GM18867 (cell line): ENCODE data around the gene DYNC2H1.

Experiments used
- ATAC-seq: cut with Tn5 transposase; IDR thresholded peaks from one replicate; pipeline ENCODE4 v1.9.1; 2021; ENCODE audit warnings: mild to moderate bottlenecking, moderate library complexity; ENCODE audit not compliant: unreplicated experiment

The DYNC2H1 gene

DNA sequence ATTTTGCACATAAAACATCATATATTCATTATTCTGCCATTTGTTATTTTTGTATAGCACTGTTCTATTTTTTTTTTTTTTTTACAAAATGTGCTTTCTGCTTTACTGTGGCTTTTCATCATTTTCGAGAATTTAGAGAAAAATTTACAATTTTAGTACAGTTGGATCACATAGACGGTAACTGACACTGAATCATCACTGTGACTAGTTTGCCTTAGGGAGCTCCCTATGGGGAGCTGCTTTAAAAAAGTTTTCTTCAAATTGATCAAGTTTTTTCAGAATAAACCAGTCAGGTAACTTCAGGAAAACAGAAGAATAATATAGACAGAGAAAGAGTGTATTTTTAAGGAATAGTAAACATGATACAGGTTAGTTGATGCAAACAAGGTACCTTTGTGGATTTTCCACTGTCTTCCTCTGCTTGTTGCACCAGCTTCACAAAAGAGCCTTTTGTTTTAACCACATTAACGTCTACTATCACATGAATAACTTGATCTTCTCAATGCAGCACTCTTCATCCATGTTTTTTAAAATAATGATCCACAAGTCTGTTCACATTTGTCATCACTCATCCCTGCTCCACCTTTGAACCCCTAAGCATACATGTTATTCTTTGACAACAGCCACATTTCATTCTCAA, 327.0 kb downstream of the DYNC2H1 start:
- ATAC-seq = no peak

DNA sequence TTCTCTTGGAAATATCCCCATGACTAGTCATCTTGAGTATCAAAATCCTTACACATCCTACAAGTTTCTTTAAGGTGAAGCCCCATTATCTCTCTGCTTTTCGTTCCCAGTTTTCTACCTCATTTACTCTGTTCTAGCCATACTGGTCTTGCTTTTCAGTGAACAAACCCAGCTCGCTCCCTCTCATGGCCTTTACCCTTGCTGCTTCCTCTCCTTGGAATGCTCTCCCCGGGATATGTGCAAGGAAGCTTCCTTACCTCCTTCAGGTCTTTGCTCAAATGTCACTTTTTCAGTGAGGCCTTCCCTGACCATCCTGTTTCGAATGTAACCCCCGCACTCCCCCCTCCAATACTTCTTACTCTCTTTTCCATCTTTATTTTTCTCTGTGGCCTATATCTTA, 331.8 kb downstream of the DYNC2H1 start:
- ATAC-seq = no peak

DNA sequence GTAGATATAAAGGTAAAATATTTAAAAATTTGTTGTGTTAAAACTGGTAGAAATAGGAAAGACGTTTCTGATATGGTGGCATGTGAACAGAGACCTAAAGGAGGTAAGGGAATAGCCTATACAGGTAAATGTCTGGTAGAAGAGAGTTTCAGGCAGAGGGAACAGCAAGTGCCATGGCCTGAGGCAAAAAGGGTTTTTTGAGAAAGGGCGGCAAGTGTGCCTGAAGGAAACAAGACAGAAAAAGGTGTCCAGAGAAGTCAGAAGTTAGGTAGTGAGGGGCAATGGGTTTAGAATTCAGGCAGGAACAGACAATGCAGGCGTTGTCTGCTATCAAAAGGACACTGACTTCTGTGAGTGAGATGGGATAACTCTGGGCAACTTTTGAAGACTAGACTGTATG, 339.7 kb downstream of the DYNC2H1 start:
- ATAC-seq = no peak

- no peak for ATAC-seq
These were observed 341.0 kb downstream of the DYNC2H1 start for GRCh38 chr11:103450241-103450640.

DNA sequence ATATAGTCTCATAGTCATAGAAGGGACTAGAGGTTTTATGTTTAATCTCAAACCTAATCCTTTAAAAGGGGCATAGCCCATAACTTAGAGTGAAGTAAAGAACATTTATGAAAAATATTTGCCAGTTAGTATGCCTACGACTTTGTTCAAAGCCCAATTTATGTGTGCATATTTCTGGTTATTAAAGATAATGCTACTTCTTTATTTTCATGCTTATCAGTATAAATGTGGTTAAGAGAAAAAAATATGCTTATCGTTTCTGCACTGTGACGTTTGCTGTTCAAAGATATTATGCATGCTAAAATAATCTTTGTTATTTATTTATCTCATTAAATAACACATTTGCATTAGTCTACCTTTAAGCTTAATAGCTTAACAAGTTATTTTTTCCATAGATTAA, 343.9 kb downstream of the DYNC2H1 start:
- ATAC-seq = no peak

DNA sequence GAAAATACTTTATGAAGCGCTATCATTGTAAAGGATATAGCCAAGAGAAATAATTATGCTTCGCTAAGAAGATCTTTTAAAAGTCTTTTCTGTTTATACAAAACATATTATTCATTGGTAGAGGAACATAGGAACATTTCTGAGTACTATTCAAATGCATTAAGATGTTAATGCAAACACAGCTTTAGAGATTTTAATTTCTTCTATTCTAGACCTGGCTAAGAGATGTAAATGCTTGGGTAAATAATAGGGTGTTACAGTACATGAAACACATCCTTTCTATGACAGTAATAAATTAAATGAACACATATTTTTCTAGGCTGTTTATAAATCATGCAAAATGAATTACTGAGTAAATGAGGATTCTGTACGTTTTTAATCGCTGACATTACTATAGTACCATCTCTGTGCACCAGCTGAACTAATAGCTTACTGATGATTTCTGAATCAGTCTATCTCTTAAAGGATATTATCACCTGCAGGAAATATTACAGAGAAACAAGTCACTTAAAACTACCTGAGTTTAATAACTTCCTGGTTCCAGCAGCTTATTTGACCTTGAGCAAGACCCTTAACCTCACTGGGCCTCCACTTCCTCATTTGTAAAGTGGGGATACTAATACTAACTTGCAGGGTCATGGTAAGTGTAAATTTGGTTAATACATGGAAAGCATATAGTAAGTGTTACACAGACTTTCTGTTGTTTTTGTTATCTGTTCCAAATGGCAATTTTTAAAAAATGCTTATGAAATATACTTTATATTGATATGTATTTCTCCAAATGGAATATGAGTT, 344.9 kb downstream of the DYNC2H1 start:
- no peak for ATAC-seq

DNA sequence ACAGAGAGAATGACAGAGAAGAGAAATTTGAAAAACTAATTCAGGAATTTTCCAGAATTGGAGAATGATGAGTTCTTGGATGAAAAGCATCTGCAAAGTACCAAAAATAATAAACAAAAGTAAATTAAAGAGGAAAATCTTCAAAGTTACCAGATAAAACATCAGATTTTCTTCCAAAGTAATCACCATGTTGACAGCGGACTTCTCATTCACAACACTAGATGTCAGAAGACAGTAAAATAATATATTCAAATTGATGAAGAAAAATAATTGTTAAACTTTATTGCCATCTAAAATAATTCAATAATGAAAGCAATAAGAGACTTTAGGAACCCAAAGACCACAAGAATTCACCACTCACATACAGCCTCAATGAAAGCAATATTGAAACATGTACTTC, 355.2 kb downstream of the DYNC2H1 start:
- no peak for ATAC-seq

DNA sequence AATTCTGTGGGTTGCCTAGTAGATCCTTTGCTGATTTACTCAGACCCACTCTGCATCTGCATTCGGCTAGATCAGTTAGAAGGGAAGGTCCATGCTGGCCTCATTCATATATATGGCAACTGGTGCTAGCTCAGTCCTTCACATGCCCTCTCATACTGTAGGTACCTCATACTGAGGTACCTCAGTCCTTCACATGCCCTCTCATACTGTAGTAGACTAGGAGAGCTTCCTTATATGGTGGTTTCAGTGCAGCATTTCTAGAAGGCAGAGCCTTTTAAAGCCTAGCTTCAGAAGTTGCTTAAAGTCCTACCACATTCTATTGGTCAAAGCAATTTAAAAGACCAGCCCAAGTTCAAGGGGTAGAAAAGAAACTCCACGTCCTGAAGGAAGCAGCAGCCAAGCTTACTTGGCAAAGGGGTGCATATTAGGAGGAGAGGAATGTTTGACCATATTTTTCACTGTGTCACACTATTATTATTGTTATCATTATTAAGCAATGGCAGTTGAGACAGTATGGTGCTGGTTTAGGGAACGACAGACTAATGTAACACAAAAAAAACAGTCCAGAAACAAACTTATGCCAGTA, 356.4 kb downstream of the DYNC2H1 start:
- ATAC-seq = no peak

DNA sequence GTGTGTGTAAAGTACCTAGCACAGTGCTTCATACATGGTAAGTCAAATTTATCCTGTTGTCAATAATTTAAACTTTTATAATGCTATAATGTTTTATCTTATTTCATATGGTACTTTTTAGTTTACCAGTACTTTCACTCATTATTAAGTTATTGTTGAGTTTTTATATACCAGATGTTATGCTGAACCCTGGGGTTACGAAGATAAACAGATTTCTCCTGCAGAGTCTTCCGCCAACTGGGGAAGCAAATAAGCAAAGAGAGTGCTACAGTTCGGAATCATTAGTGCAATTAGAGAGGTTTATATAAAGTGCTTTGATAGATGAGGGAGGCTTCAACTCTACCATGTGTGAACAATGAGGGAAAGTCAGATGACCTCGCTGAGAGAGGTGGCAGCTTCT, 362.3 kb downstream of the DYNC2H1 start:
- ATAC-seq = no peak

- ATAC-seq = no peak
These were observed 367.6 kb downstream of the DYNC2H1 start for GRCh38 chr11:103476874-103477273.

- ATAC-seq = no peak
These were observed 371.2 kb downstream of the DYNC2H1 start for GRCh38 chr11:103480421-103480820.

DNA sequence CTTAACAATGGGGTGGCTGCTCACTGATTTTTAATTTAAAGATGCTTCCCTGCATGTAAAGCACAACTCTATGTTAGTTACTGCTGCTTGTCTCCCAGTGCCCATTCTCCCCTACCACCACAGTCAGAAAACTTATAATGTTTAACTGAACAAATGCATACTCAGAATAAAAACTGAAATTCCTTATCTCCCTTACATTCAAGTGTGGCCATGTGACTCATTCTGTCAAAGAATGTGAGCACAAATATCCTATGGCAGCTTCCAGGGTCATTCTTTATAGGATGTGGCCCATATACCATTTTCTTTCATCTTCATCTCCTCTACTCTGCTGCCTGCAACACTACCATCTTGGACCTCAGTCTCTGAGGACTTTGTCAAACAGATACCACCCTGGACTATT, 374.8 kb downstream of the DYNC2H1 start:
- no peak for ATAC-seq

GRCh38 chr11:103484545-103484944, 375.3 kb downstream of the DYNC2H1 start:
- no peak for ATAC-seq

DNA sequence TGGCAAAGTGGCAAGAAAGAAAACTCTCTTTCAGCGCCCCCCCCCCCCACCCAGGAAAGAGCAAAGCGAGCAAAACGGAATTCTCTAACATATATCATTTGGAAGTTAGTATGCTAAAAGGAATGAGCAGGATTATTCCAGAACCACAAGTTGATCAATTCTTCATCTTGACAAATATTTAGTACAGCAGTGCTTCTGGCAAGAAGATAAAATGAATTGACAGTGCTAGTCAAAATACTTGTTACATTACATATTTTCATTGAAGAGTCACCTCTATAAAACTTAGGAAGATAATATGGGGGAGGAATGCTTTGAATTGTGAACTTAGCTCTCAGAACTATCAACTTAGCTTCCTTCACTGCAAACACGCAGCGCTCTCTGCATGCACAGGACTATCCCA, 377.4 kb downstream of the DYNC2H1 start:
- no peak for ATAC-seq

GRCh38 chr11:103487113-103487512, 377.9 kb downstream of the DYNC2H1 start:
- no peak for ATAC-seq

DNA sequence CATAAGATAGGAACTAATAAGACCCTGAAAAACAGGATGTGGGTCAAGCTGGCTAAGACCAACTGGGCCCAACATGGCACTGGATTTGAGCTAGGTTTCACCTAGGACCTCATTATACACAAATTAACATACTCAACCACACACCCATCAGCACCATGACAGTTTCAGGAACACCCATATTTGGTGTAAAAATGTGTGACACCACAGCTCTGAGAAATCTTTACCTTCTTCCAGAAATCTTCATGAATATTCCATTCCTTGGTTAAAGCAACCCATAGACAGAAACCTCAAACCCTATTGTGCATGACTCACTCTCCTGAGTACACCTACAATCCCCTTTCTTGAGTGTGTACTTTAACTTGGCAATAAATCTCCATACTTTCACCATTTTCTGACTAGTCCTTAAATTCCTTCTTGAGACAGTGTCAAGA, 378.8 kb downstream of the DYNC2H1 start:
- no peak for ATAC-seq

- no peak for ATAC-seq
These were observed 379.4 kb downstream of the DYNC2H1 start for GRCh38 chr11:103488579-103488978.

GRCh38 chr11:103491777-103492176, 382.6 kb downstream of the DYNC2H1 start:
- no peak for ATAC-seq

GRCh38 chr11:103494491-103494890, 385.3 kb downstream of the DYNC2H1 start:
- no peak for ATAC-seq

DNA sequence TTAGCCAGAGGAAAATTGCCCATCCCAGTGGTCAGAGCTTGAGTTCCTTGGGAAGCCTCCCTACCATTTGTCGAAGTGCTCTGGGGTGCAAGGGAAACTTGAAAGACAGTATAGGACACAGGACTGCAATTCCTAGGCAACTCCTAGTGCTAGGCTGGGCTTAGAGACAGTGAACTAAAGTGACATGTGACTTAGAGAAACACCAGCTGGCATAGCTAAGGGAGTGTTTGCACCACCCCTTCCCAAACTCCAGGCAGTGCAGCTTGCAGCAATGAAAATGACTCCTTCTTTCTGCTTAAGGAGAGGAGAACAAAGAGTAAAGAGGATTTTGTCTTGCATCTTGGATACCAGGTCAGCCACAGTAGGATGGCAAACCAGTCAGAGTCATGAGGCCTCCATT, 388.0 kb downstream of the DYNC2H1 start:
- ATAC-seq = no peak

DNA sequence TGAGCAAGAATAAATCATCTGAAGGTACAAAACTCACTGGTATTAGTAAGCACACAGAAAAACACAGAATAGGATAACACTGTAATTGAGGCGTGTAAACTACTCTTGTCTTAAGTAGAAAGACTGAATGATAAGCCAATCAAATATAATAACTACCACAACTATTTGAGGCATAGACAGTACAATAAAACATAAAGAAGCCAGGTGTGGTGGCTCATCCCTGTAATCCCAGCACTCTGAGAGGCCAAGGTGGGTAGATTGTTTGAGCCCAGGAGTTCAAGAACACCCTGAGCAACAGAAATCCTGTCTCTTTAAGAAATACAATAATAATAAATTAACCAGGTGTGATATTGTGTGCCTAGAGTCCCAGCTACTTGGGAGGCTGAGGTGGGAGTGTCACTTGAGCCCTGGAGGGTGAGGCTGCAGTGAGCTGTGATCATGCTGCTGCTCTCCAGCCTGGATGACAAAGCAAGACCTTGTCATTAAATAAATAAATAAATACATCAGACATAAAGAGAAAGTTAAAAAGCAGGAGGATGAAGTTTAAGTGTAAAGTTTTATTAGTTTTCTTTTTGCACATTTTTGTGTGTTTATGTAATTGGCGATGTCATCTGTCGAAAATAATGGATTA, 390.6 kb downstream of the DYNC2H1 start:
- no peak for ATAC-seq

GRCh38 chr11:103515283-103515682, 406.1 kb downstream of the DYNC2H1 start:
- ATAC-seq = no peak
